Mucosa of stomach (tissue), 1 donor: ENCODE measurements around the gene TAMALIN.
"Not testable (repeated sequence)": the region's sequence is repeated elsewhere in the genome, so short reads cannot be mapped to it uniquely, and the experiment has no call there.

Source experiments
- H3K27me3 ChIP-seq: one replicate; pipeline ENCODE4 v1.7.0; 2013; ENCODE audit warnings: mild to moderate bottlenecking, low read length; ENCODE audit not compliant: control insufficient read depth, insufficient read depth
- H3K36me3 ChIP-seq: one replicate; pipeline ENCODE4 v1.7.0; 2013; ENCODE audit warnings: low read length; ENCODE audit not compliant: control insufficient read depth, insufficient read depth
- H3K4me1 ChIP-seq: one replicate; pipeline ENCODE4 v1.7.0; 2013; ENCODE audit warnings: mild to moderate bottlenecking, low read length; ENCODE audit not compliant: control insufficient read depth, insufficient read depth
- H3K4me3 ChIP-seq: one replicate; pipeline ENCODE4 v1.7.0; 2013; ENCODE audit warnings: low read length
- H3K9ac ChIP-seq: one replicate; pipeline ENCODE4 v1.7.0; 2013; ENCODE audit warnings: mild to moderate bottlenecking, low read length, moderate library complexity
- H3K9me3 ChIP-seq: one replicate; pipeline ENCODE4 v1.7.0; 2013; ENCODE audit warnings: mild to moderate bottlenecking, low read length, moderate library complexity; ENCODE audit not compliant: control insufficient read depth
- donor health status: Pancreatic carcinoma.

The TAMALIN gene

DNA sequence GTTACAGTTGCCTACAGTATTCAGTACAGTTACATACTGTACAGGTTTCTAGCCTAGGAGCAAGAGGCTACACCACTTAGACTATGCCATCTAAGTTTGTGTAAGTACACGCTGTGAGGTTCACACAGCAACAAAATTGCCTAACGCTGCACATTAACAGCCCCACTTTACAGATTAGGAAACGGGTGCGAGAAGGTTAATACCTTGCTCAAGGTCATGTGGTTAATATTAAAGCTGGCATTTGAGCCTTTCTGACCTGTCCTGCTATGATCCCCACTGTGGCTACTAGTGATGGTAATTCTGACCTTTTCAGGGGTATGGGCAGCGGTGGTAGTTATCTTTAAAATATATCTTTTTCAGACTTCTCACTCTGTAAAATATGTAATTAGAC lies 34.3 kb upstream of the TAMALIN start:
- no peak overlapping the region for H3K4me3 ChIP-seq

DNA sequence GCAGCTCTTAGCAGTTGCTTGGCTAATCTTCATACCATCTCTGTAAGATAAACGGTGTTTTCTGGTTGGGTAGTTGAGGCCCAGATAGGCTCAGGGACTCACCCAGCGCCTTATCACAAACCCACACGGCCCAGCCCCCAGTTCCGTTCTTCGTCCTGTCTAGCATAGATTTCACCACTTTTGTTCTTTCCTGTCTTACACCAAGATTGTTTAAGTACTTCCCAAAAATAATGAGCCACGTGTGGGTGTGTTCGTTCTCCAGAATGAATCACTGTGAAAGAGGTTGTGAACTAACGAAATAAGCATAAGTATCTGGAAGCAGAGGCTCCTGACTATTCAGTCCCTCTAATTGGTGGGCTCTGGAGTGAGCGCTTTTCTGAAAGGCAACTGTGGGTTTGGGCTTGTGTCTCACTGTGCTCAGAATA lies 33.9 kb upstream of the TAMALIN start:
- Histone ChIP-seq H3K9ac (no peak overlapping the region), H3K4me1 (peaks cover 57% of the 10 kb centered on the region)

More for the DNA sequence above, 34.3 kb upstream of the TAMALIN start:
- peaks cover 11% of the 10 kb centered on the region for H3K36me3 ChIP-seq
- H3K9ac ChIP-seq: no peak overlapping the region
- H3K9me3 ChIP-seq: no peaks in the 10 kb centered on the region
- H3K27me3 ChIP-seq: no peaks in the 10 kb centered on the region
- peaks cover 57% of the 10 kb centered on the region for H3K4me1 ChIP-seq

DNA sequence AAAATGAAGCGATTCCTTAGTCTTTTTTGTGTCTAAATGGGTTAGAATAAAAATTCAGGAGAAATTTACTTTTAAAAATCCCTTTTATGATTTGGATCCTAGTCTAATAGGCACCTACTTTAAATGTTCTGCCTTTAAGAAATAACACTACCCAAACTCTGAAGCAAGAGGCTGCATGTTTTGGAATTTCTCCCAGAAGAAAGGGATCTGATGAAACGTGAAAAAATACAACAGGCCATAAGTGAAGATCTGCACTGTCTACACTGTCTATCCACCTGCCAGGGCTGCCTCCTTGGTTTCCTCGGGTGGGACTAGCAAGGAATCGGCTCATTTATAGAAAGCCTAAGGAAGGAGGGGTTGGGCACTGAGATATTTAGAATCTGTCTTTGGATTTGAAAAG lies 33.2 kb upstream of the TAMALIN start:
- H3K27me3 ChIP-seq: no peaks in the 10 kb centered on the region
- H3K4me3 ChIP-seq: no peak overlapping the region
- peaks cover 11% of the 10 kb centered on the region for H3K36me3 ChIP-seq
- no peaks in the 10 kb centered on the region for H3K9me3 ChIP-seq
- H3K9ac ChIP-seq: no peak overlapping the region
- H3K4me1 ChIP-seq: peaks cover 57% of the 10 kb centered on the region

More for the DNA sequence above, 33.9 kb upstream of the TAMALIN start:
- Histone ChIP-seq H3K36me3 (peaks cover 11% of the 10 kb centered on the region), H3K4me3 (no peak overlapping the region), H3K9me3 (no peaks in the 10 kb centered on the region), H3K27me3 (no peaks in the 10 kb centered on the region)

- Histone ChIP-seq H3K9me3 (no peaks in the 10 kb centered on the region), H3K9ac (no peak overlapping the region), H3K4me1 (peaks cover 58% of the 10 kb centered on the region)
Observed at GRCh38 chr12:51974646-51975045, 32.1 kb upstream of the TAMALIN start.

DNA sequence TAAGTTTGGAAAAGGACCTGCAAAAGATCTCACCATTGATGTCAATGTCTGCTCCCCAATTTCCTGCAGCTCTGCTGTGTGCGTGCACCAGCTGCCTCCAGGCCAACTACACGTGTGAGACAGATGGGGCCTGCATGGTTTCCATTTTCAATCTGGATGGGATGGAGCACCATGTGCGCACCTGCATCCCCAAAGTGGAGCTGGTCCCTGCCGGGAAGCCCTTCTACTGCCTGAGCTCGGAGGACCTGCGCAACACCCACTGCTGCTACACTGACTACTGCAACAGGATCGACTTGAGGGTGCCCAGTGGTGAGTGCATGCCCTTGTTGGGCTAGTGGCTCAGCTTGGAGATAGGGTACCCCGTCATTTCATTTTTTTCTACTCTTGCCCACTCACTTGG lies 31.6 kb upstream of the TAMALIN start:
- H3K4me3 ChIP-seq: no peak overlapping the region
- peaks cover 11% of the 10 kb centered on the region for H3K36me3 ChIP-seq
- H3K9ac ChIP-seq: no peak overlapping the region
- peaks cover 64% of the 10 kb centered on the region for H3K4me1 ChIP-seq
- H3K27me3 ChIP-seq: no peaks in the 10 kb centered on the region
- H3K9me3 ChIP-seq: no peaks in the 10 kb centered on the region

More at GRCh38 chr12:51974646-51975045, 32.1 kb upstream of the TAMALIN start:
- no peak overlapping the region for H3K4me3 ChIP-seq
- no peaks in the 10 kb centered on the region for H3K27me3 ChIP-seq
- H3K36me3 ChIP-seq: peaks cover 11% of the 10 kb centered on the region

DNA sequence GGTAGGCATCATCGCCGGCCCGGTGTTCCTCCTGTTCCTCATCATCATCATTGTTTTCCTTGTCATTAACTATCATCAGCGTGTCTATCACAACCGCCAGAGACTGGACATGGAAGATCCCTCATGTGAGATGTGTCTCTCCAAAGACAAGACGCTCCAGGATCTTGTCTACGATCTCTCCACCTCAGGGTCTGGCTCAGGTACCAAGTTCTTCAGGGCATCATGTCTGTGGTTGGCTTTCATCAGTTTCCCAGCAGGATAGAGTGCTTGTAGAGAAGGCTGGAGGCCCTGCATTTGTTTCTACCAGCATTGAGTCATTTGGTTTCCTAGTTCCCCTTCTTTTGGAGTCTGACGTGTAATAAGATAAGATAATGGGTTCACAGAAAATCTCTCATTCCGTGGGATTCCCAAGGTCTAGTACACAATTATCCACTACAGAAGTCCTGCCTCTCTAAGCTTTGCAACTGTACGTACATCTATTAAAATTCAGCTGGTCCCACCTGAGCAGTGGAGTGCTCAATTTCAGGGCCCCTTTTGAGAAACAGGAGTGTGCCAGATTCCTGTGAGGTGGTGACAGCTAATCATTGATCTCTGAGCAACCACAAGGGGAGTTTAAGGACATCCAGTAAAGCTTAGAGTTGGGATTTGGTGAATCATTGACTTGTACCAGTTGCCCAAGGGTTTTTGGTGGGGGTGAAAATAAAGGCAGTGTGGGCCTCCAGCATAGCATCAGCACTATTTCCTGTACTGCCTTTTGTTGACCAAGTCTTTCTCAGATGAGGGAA lies 30.2 kb upstream of the TAMALIN start:
- no peak overlapping the region for H3K9ac ChIP-seq
- no peaks in the 10 kb centered on the region for H3K27me3 ChIP-seq
- H3K9me3 ChIP-seq: no peaks in the 10 kb centered on the region
- peaks cover 62% of the 10 kb centered on the region for H3K4me1 ChIP-seq
- peaks cover 11% of the 10 kb centered on the region for H3K36me3 ChIP-seq
- H3K4me3 ChIP-seq: no peak overlapping the region

GRCh38 chr12:51977320-51977753 lies 29.4 kb upstream of the TAMALIN start:
- Histone ChIP-seq H3K36me3 (peaks cover 11% of the 10 kb centered on the region), H3K4me1 (peaks cover 54% of the 10 kb centered on the region), H3K9ac (no peak overlapping the region), H3K9me3 (no peaks in the 10 kb centered on the region), H3K4me3 (no peak overlapping the region), H3K27me3 (no peaks in the 10 kb centered on the region)

GRCh38 chr12:51979306-51979705 lies 27.4 kb upstream of the TAMALIN start:
- H3K27me3 ChIP-seq: not testable (repeated sequence)
- peaks cover 11% of the 10 kb centered on the region for H3K36me3 ChIP-seq

DNA sequence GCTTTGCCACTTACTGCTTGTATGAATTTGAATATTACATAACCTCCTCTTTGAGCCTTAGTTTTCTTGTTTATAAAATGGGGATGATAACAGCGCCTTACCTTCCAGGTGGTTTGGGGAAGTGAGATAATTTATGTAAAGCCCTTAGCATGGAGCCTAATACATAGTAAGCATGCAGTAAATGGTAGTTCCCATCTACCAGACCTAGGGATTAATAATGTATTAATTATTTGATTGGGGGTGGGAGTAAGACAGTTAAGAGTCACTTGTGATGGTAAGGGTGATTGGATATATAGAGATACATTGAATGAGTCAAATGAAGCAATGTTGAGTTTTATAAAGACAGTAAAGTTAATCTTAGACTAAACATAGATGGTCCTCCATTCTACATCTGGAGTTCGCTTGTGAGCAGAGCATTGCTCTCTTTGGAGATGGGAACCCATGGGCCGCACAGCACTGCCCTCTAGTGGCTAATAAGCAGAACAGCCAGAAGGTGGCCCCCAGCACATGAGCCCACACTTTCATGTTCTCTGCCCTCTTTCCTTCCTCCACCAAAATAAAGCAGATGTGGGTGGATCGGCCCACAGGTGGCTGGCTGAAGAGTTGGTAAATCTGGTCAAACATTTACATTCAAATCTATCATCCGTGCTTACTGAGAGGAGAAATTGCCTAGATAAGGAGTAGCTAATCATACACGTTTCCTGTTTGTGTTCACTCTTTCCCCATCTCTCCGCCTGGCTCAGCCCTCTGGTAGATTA lies 26.5 kb upstream of the TAMALIN start:
- Histone ChIP-seq H3K9ac (no peak overlapping the region), H3K36me3 (peaks cover 11% of the 10 kb centered on the region), H3K27me3 (no peaks in the 10 kb centered on the region), H3K9me3 (no peaks in the 10 kb centered on the region), H3K4me1 (peaks cover 38% of the 10 kb centered on the region), H3K4me3 (no peak overlapping the region)

More at GRCh38 chr12:51979306-51979705, 27.4 kb upstream of the TAMALIN start:
- H3K9ac ChIP-seq, H3K9me3 ChIP-seq, H3K4me3 ChIP-seq: not testable (repeated sequence)
- peaks cover 38% of the 10 kb centered on the region for H3K4me1 ChIP-seq

DNA sequence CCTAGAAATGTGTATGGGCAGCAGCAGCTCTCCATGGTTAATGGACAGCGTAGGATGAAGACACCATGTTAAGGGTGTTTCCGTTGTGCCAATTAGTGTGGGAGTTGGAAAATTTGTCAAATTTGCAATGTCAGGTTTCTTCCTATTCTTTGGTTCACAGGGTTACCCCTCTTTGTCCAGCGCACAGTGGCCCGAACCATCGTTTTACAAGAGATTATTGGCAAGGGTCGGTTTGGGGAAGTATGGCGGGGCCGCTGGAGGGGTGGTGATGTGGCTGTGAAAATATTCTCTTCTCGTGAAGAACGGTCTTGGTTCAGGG lies 26.0 kb upstream of the TAMALIN start:
- no peaks in the 10 kb centered on the region for H3K27me3 ChIP-seq
- H3K9ac ChIP-seq: no peak overlapping the region
- peaks cover 7% of the 10 kb centered on the region for H3K36me3 ChIP-seq
- no peak overlapping the region for H3K4me3 ChIP-seq
- H3K4me1 ChIP-seq: peaks cover 32% of the 10 kb centered on the region
- no peaks in the 10 kb centered on the region for H3K9me3 ChIP-seq

DNA sequence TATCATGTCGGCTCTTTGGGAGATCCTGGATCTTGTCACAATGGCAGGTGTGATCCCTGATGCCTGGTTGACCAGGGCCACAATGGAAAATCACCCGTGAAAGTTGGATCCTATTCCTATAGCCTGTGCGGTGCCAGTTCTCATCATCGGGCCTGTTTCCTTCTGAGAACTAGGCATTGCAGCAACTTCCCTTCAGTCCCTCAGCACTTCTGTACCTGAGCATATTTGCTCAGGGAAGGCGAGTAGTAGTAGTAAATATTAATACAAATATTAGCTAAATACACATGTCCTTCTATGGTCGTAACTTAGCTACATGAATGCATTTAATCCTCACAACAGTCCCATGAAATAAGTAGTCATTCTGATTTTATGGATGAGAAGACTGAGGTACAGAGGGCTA lies 22.1 kb upstream of the TAMALIN start:
- Histone ChIP-seq H3K4me1 (peaks cover 22% of the 10 kb centered on the region), H3K27me3 (no peaks in the 10 kb centered on the region), H3K9ac (no peak overlapping the region), H3K9me3 (no peaks in the 10 kb centered on the region), H3K36me3 (peaks cover 9% of the 10 kb centered on the region), H3K4me3 (no peak overlapping the region)

- Histone ChIP-seq H3K9me3 (no peaks in the 10 kb centered on the region), H3K4me1 (peaks cover 15% of the 10 kb centered on the region), H3K4me3 (no peak overlapping the region), H3K36me3 (peaks cover 9% of the 10 kb centered on the region), H3K27me3 (no peaks in the 10 kb centered on the region), H3K9ac (no peak overlapping the region)
Observed at GRCh38 chr12:51985154-51985835, 21.5 kb upstream of the TAMALIN start.
